Osteocyte (in vitro differentiated cells): ENCODE results near the gene RPUSD4. TPM values are rescaled to one million over a fixed set of nuclear protein-coding genes. Genes with fewer than 3 reads are reported as not detected.

Source experiments
- DNase-seq: peaks from one replicate; pipeline ENCODE4 v3.0.0; 2021; ENCODE audit warnings: mixed read lengths; ENCODE audit not compliant: unreplicated experiment; ENCODE audit errors: extremely low spot score
- H3K27ac Mint-ChIP-seq: one replicate; pipeline ENCODE4 v1.8.0; 2021; ENCODE audit warnings: mild to moderate bottlenecking, mixed read lengths; ENCODE audit not compliant: unreplicated experiment
- H3K27me3 Mint-ChIP-seq: one replicate; pipeline ENCODE4 v1.8.0; 2021; ENCODE audit warnings: mixed read lengths; ENCODE audit not compliant: unreplicated experiment
- H3K36me3 Mint-ChIP-seq: one replicate; pipeline ENCODE4 v1.8.0; 2021; ENCODE audit warnings: mixed read lengths; ENCODE audit not compliant: unreplicated experiment
- H3K4me1 Mint-ChIP-seq: one replicate; pipeline ENCODE4 v1.8.0; 2021; ENCODE audit warnings: mixed read lengths; ENCODE audit not compliant: unreplicated experiment
- H3K4me3 Mint-ChIP-seq: one replicate; pipeline ENCODE4 v1.8.0; 2021; ENCODE audit warnings: mild to moderate bottlenecking, moderate library complexity, mixed read lengths; ENCODE audit not compliant: unreplicated experiment
- H3K9me3 Mint-ChIP-seq: one replicate; pipeline ENCODE4 v1.8.0; 2021; ENCODE audit warnings: mixed read lengths; ENCODE audit not compliant: unreplicated experiment
- CTCF ChIP-seq: fragments of 200-600 bp; sonication (generic); IDR thresholded peaks from 2 replicates; pipeline ENCODE4 v1.5.0; 2021; ENCODE audit warnings: antibody characterized with exemption, mild to moderate bottlenecking, moderate library complexity
- total RNA-seq: library from RNA; stranded (reverse); gene quantifications from 2 replicates; pipeline ENCODE4 v1.2.1, GENCODE V29; 2021

RPUSD4 gene
- total RNA-seq, 1 donor from 2014 or later = 27.1 TPM

GRCh38 chr11:126202646-126203359 lies 8.6 kb downstream of the RPUSD4 start:
- H3K27me3 Mint-ChIP-seq = no peaks in the 10 kb centered on the region
- H3K4me3 Mint-ChIP-seq = no peak overlapping the region
- peaks cover 46% of the 10 kb centered on the region for H3K36me3 Mint-ChIP-seq
- no peak overlapping the region for H3K27ac Mint-ChIP-seq
- no peaks in the 10 kb centered on the region for H3K9me3 Mint-ChIP-seq
- H3K4me1 Mint-ChIP-seq = no peaks in the 10 kb centered on the region
- no peak for DNase-seq
- TF ChIP-seq CTCF = no peak

GRCh38 chr11:126198648-126199047 lies 12.8 kb downstream of the RPUSD4 start:
- no peak for TF ChIP-seq CTCF
- Mint-ChIP-seq H3K4me1 (no peaks in the 10 kb centered on the region), H3K4me3 (no peak overlapping the region), H3K36me3 (peaks cover 45% of the 10 kb centered on the region), H3K27me3 (no peaks in the 10 kb centered on the region), H3K9me3 (no peaks in the 10 kb centered on the region), H3K27ac (no peak overlapping the region)
- DNase-seq = no peak

DNA sequence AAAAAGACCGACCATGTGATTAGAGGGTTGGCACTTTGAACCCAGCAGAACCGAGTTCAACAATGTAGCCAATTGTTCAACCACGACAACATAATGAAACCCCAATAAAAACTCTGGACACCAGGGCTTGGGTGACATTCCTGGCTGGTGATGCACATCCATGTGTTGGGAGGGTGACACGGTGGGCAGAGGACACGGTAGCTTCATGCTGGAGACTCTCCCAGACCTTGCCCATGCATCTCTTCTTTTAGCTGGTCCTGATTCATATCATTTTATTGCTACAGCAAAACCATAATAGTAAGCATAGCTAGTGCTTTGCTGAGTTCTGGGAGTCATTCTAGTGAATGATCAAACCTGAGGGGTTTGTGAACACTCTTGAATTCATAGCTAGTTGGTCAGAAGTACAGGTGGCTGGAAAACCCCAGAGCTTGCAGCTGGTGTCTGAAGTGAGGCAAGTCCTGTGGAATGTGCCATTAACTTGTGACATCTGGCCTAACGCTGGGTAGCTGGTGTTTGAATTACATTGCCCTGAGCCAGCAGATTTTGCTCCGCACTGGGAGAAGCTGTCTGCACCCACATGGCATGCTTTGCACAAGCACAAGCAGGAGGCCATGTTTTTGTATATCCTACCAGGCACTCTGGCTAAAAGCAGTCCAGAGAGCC lies 14.0 kb downstream of the RPUSD4 start:
- Mint-ChIP-seq H3K9me3 (no peaks in the 10 kb centered on the region), H3K4me1 (no peaks in the 10 kb centered on the region), H3K36me3 (peaks cover 45% of the 10 kb centered on the region), H3K27ac (no peak overlapping the region), H3K4me3 (no peak overlapping the region), H3K27me3 (no peaks in the 10 kb centered on the region)
- no peak for TF ChIP-seq CTCF
- peak; percentile 51 for DNase-seq

GRCh38 chr11:126195119-126195518 lies 16.3 kb downstream of the RPUSD4 start:
- Mint-ChIP-seq H3K4me1 (no peaks in the 10 kb centered on the region), H3K27me3 (no peaks in the 10 kb centered on the region), H3K9me3 (no peaks in the 10 kb centered on the region), H3K27ac (no peak overlapping the region), H3K4me3 (no peak overlapping the region), H3K36me3 (peaks cover 40% of the 10 kb centered on the region)
- TF ChIP-seq CTCF = no peak
- DNase-seq = no peak

DNA sequence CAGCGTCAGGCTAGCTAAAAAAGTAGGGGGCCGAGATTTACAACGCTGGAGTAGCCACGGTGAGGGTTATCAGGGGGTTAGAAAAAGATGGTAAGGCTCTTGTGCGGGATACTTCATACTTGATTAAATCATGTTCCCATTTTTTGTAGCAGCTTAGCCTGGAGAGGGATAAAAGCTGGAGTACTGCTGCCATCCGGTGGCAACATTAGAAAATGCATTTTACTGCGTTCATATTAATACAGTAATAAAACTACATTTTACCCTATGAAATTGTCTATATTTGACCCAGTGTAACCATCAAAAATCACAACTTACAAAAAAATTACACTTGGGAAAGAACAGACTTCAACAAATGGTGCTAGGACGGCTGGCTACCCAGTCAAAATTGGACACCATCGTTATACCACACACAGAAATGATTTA lies 17.3 kb downstream of the RPUSD4 start:
- no peak for DNase-seq
- H3K4me3 Mint-ChIP-seq = no peak overlapping the region
- H3K27ac Mint-ChIP-seq = no peak overlapping the region
- TF ChIP-seq CTCF = peak; percentile 80
- H3K9me3 Mint-ChIP-seq = no peaks in the 10 kb centered on the region
- H3K4me1 Mint-ChIP-seq = no peaks in the 10 kb centered on the region
- no peaks in the 10 kb centered on the region for H3K27me3 Mint-ChIP-seq
- peaks cover 37% of the 10 kb centered on the region for H3K36me3 Mint-ChIP-seq
